LNCaP clone FGC (cell line): ENCODE measurements around the gene RRBP1.
"Not testable (repeated sequence)": the region's sequence is repeated elsewhere in the genome, so short reads cannot be mapped to it uniquely, and the experiment has no call there.

Experiments
- DNase-seq: peaks from one replicate; pipeline ENCODE4 v3.0.0-alpha.2; 2011; ENCODE audit warnings: low read depth
- H3K4me3 ChIP-seq: 2 replicates; pipeline ENCODE4 v1.5.1; 2011; ENCODE audit warnings: mild to moderate bottlenecking, low read depth, low read length, control low read depth
- TF ChIP-seq, protein P1 (sequence below): IDR thresholded peaks from 2 replicates; pipeline ENCODE4 v1.5.1; 2012; ENCODE audit warnings: mild to moderate bottlenecking; ENCODE audit not compliant: control insufficient read depth, insufficient read depth; ENCODE audit errors: extremely low read depth

The RRBP1 gene

DNA sequence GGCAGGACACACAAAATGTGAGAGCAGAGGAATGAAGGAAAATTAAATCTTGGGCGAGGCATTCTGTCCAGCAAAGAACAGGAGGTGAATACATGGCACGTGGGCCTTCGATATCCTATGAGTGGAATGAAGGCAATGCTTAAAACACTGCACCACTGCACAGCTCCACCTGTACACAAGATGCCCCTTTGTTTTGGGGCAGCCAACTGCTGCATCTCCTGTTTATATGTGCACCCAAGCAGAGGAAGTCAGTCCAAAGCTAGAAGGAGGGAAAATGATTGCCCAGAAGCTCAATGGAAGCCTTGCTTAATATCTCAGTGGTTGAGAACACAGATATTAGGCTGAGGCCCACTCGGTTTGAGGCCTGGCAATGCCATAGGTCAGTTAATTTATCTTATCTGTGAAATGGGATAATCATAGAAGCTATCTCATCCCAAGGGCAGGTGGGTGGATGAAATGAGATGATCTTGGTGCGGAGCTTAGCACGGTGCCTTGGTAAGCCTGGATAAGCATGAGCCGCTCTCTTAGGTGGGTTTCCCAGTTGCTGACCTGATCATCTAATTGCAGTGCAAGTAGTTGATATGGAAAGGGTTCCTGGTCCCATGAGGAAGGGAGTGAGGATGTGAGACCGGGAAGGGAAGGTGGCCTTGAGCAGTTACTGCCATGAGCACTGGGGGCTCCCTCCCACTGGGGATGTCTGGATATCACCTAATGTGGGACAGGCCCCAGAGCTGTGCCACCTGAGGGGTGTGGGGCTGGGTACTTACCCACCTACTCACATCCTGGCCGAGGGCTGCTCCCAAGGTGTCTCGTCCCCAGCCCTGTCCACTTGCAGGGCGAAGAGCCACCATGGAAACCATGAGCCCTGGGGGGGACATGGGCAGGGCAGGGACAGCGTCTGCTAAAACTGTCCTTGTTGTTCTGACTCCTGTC, 27.6 kb upstream of the RRBP1 start:
- TF ChIP-seq, protein P1, sequence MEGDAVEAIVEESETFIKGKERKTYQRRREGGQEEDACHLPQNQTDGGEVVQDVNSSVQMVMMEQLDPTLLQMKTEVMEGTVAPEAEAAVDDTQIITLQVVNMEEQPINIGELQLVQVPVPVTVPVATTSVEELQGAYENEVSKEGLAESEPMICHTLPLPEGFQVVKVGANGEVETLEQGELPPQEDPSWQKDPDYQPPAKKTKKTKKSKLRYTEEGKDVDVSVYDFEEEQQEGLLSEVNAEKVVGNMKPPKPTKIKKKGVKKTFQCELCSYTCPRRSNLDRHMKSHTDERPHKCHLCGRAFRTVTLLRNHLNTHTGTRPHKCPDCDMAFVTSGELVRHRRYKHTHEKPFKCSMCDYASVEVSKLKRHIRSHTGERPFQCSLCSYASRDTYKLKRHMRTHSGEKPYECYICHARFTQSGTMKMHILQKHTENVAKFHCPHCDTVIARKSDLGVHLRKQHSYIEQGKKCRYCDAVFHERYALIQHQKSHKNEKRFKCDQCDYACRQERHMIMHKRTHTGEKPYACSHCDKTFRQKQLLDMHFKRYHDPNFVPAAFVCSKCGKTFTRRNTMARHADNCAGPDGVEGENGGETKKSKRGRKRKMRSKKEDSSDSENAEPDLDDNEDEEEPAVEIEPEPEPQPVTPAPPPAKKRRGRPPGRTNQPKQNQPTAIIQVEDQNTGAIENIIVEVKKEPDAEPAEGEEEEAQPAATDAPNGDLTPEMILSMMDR, result no peak
- no peak for DNase-seq
- H3K4me3 ChIP-seq, result no peak overlapping the region

DNA sequence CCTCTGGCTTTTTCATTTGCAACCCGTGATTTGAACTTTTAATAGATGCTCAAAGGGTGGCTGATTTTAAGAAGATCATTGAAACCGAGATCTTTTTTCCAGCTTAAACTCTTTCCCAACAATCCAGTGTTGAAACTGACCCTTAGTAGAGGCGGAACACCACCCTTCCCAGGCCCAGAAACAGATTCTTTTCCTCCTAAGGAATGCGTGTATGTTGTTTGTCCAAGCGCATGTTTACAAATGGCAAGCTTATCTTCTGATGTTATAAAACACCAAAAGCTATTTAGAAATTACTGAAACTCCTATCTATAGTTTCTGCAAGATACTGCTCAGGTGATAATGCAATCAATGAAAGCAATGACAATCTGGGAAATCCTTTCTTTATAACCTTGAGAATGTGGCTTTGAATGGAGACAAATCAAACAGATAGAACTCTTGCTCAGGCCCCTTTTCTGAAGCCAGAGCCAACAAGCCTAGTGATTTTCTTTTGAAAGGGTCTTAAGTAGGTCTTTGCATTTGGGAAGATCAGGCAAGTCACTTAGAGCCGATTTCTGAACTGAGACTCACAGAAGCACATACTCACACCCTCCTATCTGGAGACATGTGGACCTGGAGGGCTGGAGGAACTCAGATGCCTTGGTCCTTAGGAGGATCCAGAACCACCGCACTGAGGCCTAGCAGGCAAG, 26.8 kb upstream of the RRBP1 start:
- TF ChIP-seq, protein P1, result no peak
- no peak for DNase-seq
- no peak overlapping the region for H3K4me3 ChIP-seq

DNA sequence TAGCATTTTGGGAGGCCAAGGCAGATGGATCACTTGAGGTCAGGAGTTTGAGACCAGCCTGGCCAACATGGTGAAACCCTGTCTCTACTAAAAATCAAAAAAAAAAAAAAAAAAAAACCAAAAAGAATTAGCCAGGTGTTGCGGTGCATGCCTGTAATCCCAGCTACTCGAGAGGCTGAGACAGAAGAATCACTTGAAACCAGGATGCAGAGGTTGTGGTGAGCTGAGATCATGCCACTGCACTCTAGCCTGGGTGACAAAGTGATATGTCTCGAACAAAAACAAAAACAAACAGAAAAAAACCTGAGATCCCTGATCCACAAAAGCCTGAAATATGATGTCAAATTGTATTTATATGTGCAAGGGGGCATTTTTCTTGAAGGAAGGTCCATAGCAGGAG, 25.9 kb upstream of the RRBP1 start:
- not testable (repeated sequence) for H3K4me3 ChIP-seq, DNase-seq

DNA sequence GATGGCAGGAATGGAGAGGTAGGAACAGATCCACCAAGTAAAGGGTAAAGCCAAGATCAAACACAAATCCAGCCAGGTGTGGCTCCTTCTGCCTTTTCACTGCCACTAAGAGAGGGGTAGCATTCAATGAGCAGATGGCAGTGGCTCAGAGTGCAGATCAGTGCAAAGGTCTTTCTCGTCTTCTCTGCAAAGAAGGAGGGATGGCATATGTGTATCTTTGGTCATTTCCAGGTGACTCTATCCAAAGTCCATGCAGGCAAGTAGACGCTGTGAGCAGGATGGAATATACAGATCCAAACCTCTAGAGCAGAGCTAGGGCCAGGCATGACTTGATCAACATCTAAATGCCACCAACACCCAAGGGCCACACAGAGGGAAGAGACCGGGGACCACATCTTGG, 24.6 kb upstream of the RRBP1 start:
- no peak for DNase-seq
- TF ChIP-seq, protein P1, result no peak
- no peak overlapping the region for H3K4me3 ChIP-seq

DNA sequence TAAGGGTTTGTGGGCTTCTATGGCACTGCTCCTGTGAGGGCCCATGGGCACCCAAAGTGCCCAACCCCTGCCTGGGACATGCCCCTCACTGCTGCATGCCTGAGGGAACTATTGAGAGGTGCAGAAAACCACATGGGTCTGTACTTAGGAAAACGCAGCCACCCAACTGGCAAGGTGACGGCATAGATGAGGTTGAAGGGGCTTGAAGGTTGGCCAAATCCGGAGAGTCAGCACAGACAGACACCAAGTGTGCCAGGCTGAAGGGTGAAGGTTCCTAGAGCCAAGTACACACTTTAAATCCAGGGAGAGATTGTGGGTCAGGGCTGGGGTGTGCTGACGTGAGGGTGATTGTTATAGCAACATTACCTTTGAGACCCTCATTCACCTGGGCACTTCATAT, 23.9 kb upstream of the RRBP1 start:
- no peak for DNase-seq
- H3K4me3 ChIP-seq, result no peak overlapping the region
- TF ChIP-seq, protein P1, result no peak

DNA sequence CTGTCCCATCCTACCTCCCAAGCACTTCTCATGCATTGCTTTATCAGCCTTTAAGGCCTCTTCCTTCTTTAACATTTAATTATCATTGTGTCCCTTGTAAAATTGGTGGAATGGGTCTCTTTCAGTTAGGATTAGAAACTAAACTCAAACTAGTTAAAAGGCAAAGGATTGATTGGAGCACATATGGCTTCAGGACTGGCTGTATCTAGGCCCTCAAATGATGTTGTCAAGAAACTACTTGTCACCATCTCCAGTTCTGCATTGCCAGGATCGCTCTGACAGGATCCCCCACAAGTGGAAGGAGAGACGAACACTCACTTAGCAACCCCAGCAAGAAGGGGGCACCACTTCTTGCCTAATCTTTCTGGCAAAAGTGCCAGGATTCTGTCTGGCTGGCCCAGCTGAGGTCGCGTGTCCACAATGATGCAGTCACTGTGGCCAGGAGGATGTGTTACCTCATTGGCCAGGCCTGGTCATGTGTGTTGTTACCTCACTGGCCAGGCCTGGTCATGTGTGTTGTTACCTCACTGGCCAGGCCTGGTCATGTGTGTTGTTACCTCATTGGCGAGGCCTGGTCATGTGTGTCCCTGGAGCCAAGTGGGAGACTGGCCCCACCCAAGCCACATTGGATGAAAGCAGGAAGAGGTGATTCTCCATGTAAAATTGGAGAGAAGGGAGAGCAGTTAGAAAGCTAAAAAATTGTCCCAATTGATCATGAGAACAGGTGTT, 22.7 kb upstream of the RRBP1 start:
- TF ChIP-seq, protein P1, result no peak

DNA sequence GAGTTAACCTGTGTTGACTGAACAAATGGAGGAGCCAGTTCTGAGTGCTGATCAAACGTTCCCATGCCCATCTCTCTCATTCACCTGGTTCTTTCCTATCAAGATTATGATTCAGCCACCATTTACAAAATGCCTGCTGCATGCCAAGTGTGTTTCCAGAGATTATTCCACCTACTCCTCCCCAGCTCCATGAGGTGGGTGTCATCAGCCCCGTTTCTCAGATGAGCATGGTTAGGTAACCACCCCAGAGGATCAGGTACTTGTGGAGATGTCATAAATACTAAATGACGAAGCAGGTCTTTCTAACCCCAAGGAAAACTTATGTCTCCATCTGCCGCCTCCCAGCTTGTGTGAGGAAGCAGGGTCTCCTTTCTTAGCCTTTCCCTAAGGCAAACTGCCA, 19.8 kb upstream of the RRBP1 start:
- no peak for DNase-seq
- H3K4me3 ChIP-seq, result no peak overlapping the region
- TF ChIP-seq, protein P1, result no peak

More for the DNA sequence above, 22.7 kb upstream of the RRBP1 start:
- H3K4me3 ChIP-seq, result no peak overlapping the region
- DNase-seq, result no peak
